PC-3 (cell line): ENCODE data around the gene MORN4. TPM values are rescaled to one million over a fixed set of nuclear protein-coding genes. Genes with fewer than 3 reads are reported as not detected.

Experiments
- ATAC-seq: fragments of 200-7000 bp; cut with Tn5 transposase; 2 replicates; pipeline ENCODE4 v1.9.1; 2020; ENCODE audit warnings: mild to moderate bottlenecking, moderate library complexity
- BruUV-seq: library from RNA; stranded (reverse); fragments of 400-500 nt; replicated peaks from 2 replicates; lab custom pipeline; 2021; lab: Mats Ljungman, UMichigan
- CTCF ChIA-PET: fragments of 300-600 bp; sonication (Branson Sonifier 250); formaldehyde crosslinking; loops from one replicate; lab custom pipeline; 2022; ENCODE audit warnings: antibody characterized with exemption; lab: Charles Lee
- POLR2A ChIA-PET: fragments of 300-600 bp; sonication (Branson Sonifier 250); formaldehyde crosslinking; loops from one replicate; lab custom pipeline; 2022; ENCODE audit warnings: antibody characterized with exemption; ENCODE audit not compliant: unreplicated experiment; lab: Charles Lee
- DNase-seq: peaks from one replicate; pipeline ENCODE4 v3.0.0-alpha.2; 2015
- H2AFZ ChIP-seq: fragments of 300-600 bp; sonication (generic); 2 replicates; pipeline ENCODE4 v1.6.0; 2016; ENCODE audit warnings: antibody characterized with exemption, low read length
- H3F3A ChIP-seq: fragments of 300-600 bp; sonication (generic); one replicate; pipeline ENCODE4 v1.6.0; 2017; ENCODE audit warnings: antibody characterized with exemption, low read length, control low read depth, mild to moderate bottlenecking; ENCODE audit not compliant: unreplicated experiment
- H3K27ac ChIP-seq: fragments of 300-600 bp; sonication (generic); 2 replicates; pipeline ENCODE4 v1.5.1; 2016; ENCODE audit warnings: mild to moderate bottlenecking, low read length
- H3K27me3 ChIP-seq: fragments of 300-600 bp; sonication (generic); 2 replicates; pipeline ENCODE4 v1.6.1; 2016; ENCODE audit warnings: low read length, mixed read lengths
- H3K36me3 ChIP-seq: fragments of 300-600 bp; sonication (generic); 2 replicates; pipeline ENCODE4 v1.6.1; 2016; ENCODE audit warnings: low read depth, mixed run types, low read length, mixed read lengths
- H3K4me1 ChIP-seq: fragments of 300-600 bp; sonication (generic); 2 replicates; pipeline ENCODE4 v1.5.1; 2016; ENCODE audit warnings: low read length; ENCODE audit not compliant: insufficient read depth
- H3K4me2 ChIP-seq: fragments of 300-600 bp; sonication (generic); 2 replicates; pipeline ENCODE4 v1.6.0; 2016; ENCODE audit warnings: low read length
- H3K4me3 ChIP-seq: fragments of 300-600 bp; sonication (generic); 2 replicates; pipeline ENCODE4 v1.5.1; 2016; ENCODE audit warnings: mild to moderate bottlenecking, low read length, mixed read lengths
- H3K79me2 ChIP-seq: fragments of 300-600 bp; sonication (generic); 2 replicates; pipeline ENCODE4 v1.6.1; 2017; ENCODE audit warnings: low read length, mixed read lengths
- H3K9ac ChIP-seq: fragments of 300-600 bp; sonication (generic); 2 replicates; pipeline ENCODE4 v1.6.0; 2016; ENCODE audit warnings: mild to moderate bottlenecking, low read length
- H3K9me2 ChIP-seq: fragments of 300-600 bp; sonication (generic); replicated peaks from 2 replicates; pipeline ENCODE4 v1.6.1; 2016; ENCODE audit warnings: mixed run types, low read length, mixed read lengths
- H3K9me3 ChIP-seq: fragments of 300-600 bp; sonication (generic); 2 replicates; pipeline ENCODE4 v1.6.1; 2016; ENCODE audit warnings: low read length, mixed read lengths
- H4K20me1 ChIP-seq: fragments of 300-600 bp; sonication (generic); 2 replicates; pipeline ENCODE4 v1.6.1; 2016; ENCODE audit warnings: low read length, mixed read lengths
- CTCF ChIP-seq: fragments of 300-600 bp; sonication (generic); conservative IDR thresholded peaks from 2 replicates; pipeline ENCODE4 v1.5.1; 2017; ENCODE audit warnings: antibody characterized with exemption, low read depth, mild to moderate bottlenecking, low read length
- EZH2 ChIP-seq: fragments of 300-600 bp; sonication (generic); IDR thresholded peaks from one replicate; pipeline ENCODE4 v1.6.1; 2017; ENCODE audit warnings: antibody characterized with exemption, mild to moderate bottlenecking, low read length; ENCODE audit not compliant: unreplicated experiment
- EZH2phosphoT487 ChIP-seq: fragments of 300-600 bp; sonication (generic); IDR thresholded peaks from 2 replicates; pipeline ENCODE4 v1.6.1; 2018; ENCODE audit warnings: mild to moderate bottlenecking, antibody characterized with exemption, low read length, borderline replicate concordance
- intact Hi-C: fragments of 100-400 bp; cut with micrococcal nuclease; formaldehyde crosslinking; loops from 2 replicates; pipeline ENCODE4 v1.9.0; 2023
- total RNA-seq: library from RNA; depleted of rRNA; stranded (reverse); fragments of >200 nt; gene quantifications from 2 replicates; pipeline ENCODE4 v1.2.3, GENCODE V29; 2014

MORN4 gene
- total RNA-seq, 1 experiment from 2014 or later = 12.9 TPM

GRCh38 chr10:97587183-97587582 is 46.1 kb downstream of the MORN4 start:
- Histone ChIP-seq H3K4me2 (no peak overlapping the region), H3K36me3 (no peaks in the 10 kb centered on the region), H3K79me2 (no peaks in the 10 kb centered on the region), H3K4me1 (no peaks in the 10 kb centered on the region), H4K20me1 (no peaks in the 10 kb centered on the region), H3K9me3 (no peaks in the 10 kb centered on the region), H3K4me3 (no peak overlapping the region), H3K9ac (no peak overlapping the region), H3K27ac (no peak overlapping the region), H3K27me3 (no peaks in the 10 kb centered on the region), H3K9me2 (no peaks in the 10 kb centered on the region), H2AFZ (no peak overlapping the region), H3F3A (no peaks in the 10 kb centered on the region)
- no peak for ATAC-seq
- DNase-seq = no peak
- POLR2A ChIA-PET = no interaction called here
- CTCF ChIA-PET = no interaction called here
- BruUV-seq = no TSS peak
- TF ChIP-seq EZH2phosphoT487 (no peak), EZH2 (no peak), CTCF (no peak)
- intact Hi-C loops = no loop called here

GRCh38 chr10:97585439-97585811 is 47.9 kb downstream of the MORN4 start:
- intact Hi-C loops = no loop called here
- ATAC-seq (no peak), DNase-seq (no peak)
- Histone ChIP-seq H3K36me3 (no peaks in the 10 kb centered on the region), H3K27ac (no peak overlapping the region), H3K9me2 (no peaks in the 10 kb centered on the region), H3K79me2 (no peaks in the 10 kb centered on the region), H3K4me1 (no peaks in the 10 kb centered on the region), H4K20me1 (no peaks in the 10 kb centered on the region), H2AFZ (no peak overlapping the region), H3K27me3 (no peaks in the 10 kb centered on the region), H3K4me3 (no peak overlapping the region), H3K9me3 (no peaks in the 10 kb centered on the region), H3K9ac (no peak overlapping the region), H3K4me2 (no peak overlapping the region), H3F3A (no peaks in the 10 kb centered on the region)
- TF ChIP-seq CTCF = no peak
- no peak for TF ChIP-seq EZH2
- no peak for TF ChIP-seq EZH2phosphoT487
- CTCF ChIA-PET = no interaction called here
- BruUV-seq = no TSS peak
- POLR2A ChIA-PET = no interaction called here

GRCh38 chr10:97584798-97585438 is 48.4 kb downstream of the MORN4 start:
- no peaks in the 10 kb centered on the region for H3F3A ChIP-seq
- no peaks in the 10 kb centered on the region for H3K9me3 ChIP-seq
- TF ChIP-seq CTCF = no peak
- TF ChIP-seq EZH2 = no peak
- TF ChIP-seq EZH2phosphoT487 = no peak
- ChIA-PET CTCF (no interaction called here), POLR2A (no interaction called here)
- no peak overlapping the region for H2AFZ ChIP-seq
- no peak overlapping the region for H3K4me3 ChIP-seq
- DNase-seq (no peak), ATAC-seq (no peak)
- H3K36me3 ChIP-seq = no peaks in the 10 kb centered on the region
- H3K27me3 ChIP-seq = no peaks in the 10 kb centered on the region
- H3K9me2 ChIP-seq = no peaks in the 10 kb centered on the region
- no peaks in the 10 kb centered on the region for H3K79me2 ChIP-seq
- intact Hi-C loops = no loop called here
- H3K4me2 ChIP-seq = no peak overlapping the region
- H3K4me1 ChIP-seq = no peaks in the 10 kb centered on the region
- H3K9ac ChIP-seq = no peak overlapping the region
- no peak overlapping the region for H3K27ac ChIP-seq
- H4K20me1 ChIP-seq = no peaks in the 10 kb centered on the region
- no TSS peak for BruUV-seq
